HepG2 (cell line): ENCODE measurements around the gene CPXM1. TPM values are rescaled to one million over a fixed set of nuclear protein-coding genes. Genes with fewer than 3 reads are reported as not detected.
A peak's percentile ranks its signal among the peaks of the same experiment; 100 is the strongest.

Experiments used
- ARID5B ChIP-seq: IDR thresholded peaks from 2 replicates; pipeline ENCODE4 v1.4.0; 2020; ENCODE audit warnings: mild to moderate bottlenecking, missing genetic modification reagents
- HDAC6 ChIP-seq: fragments of 200-600 bp; sonication (generic); IDR thresholded peaks from 2 replicates; pipeline ENCODE4 v1.7.0; 2017; ENCODE audit warnings: mild to moderate bottlenecking, antibody characterized with exemption, low read length, low read depth
- NFIC ChIP-seq: IDR thresholded peaks from 2 replicates; pipeline ENCODE4 v1.6.1; 2012; ENCODE audit warnings: mild to moderate bottlenecking, low read length, inconsistent platforms
- ZNF883 ChIP-seq: sonication (generic); formaldehyde crosslinking; IDR thresholded peaks from 2 replicates; pipeline ENCODE4 v1.5.1; 2020; ENCODE audit warnings: mild to moderate bottlenecking, missing genetic modification reagents; ENCODE audit errors: not compliant biosample characterization
- ZSCAN31 ChIP-seq: sonication (generic); formaldehyde crosslinking; IDR thresholded peaks from 2 replicates; pipeline ENCODE4 v1.5.0; 2020; ENCODE audit warnings: low read depth, mild to moderate bottlenecking, missing genetic modification reagents
- polyA plus RNA-seq, 8 experiments: library from polyadenylated mRNA; depleted of rRNA in 3 of 8; stranded (reverse) in 7 of 8; unstranded in 1 of 8; fragments of >200 nt; fragmentation: Illumina TruSeq in 4 of 8; extraction: Trizol in 4 of 8; gene quantifications; 2 replicates each; pipeline versions ENCODE4 v1.2.1 to v1.2.3, GENCODE V29; 2011 to 2016; ENCODE audit warnings: low read depth in 4 of 8, missing spikeins in 1 of 8, mixed read lengths in 1 of 8; ENCODE audit not compliant: insufficient read depth in 1 of 8
- total RNA-seq, 5 experiments: library from RNA; depleted of rRNA; stranded (reverse); fragments of >200 nt; fragmentation: Illumina TruSeq; extraction: Trizol; gene quantifications; 2 replicates each; pipeline ENCODE4 v1.2.3, GENCODE V29; 2016; ENCODE audit warnings: low read depth in 1 of 5
- TF ChIP-seq, protein P1 (sequence below): sonication (generic); formaldehyde crosslinking; IDR thresholded peaks from 2 replicates; pipeline ENCODE4 v1.4.0; 2020; ENCODE audit warnings: missing genetic modification reagents
- TF ChIP-seq, protein P2 (sequence below): sonication (generic); formaldehyde crosslinking; IDR thresholded peaks from 2 replicates; pipeline ENCODE4 v1.8.0; 2022; ENCODE audit warnings: mild to moderate bottlenecking, missing genetic modification reagents
- TF ChIP-seq, protein P3 (sequence below): sonication (generic); formaldehyde crosslinking; IDR thresholded peaks from 2 replicates; pipeline ENCODE4 v1.4.0; 2020; ENCODE audit warnings: missing genetic modification reagents, low read depth, mild to moderate bottlenecking, borderline replicate concordance
- TF ChIP-seq, protein P4 (sequence below): sonication (generic); formaldehyde crosslinking; IDR thresholded peaks from 2 replicates; pipeline ENCODE4 v1.5.1; 2020; ENCODE audit warnings: missing genetic modification reagents, mild to moderate bottlenecking, borderline replicate concordance

Gene CPXM1
- total and polyA plus RNA-seq, 2 of the 13 experiments (the other 11 are each of a cell fraction or from before 2014, with no cell fraction given) = 0.07 TPM; not detected in 1

DNA sequence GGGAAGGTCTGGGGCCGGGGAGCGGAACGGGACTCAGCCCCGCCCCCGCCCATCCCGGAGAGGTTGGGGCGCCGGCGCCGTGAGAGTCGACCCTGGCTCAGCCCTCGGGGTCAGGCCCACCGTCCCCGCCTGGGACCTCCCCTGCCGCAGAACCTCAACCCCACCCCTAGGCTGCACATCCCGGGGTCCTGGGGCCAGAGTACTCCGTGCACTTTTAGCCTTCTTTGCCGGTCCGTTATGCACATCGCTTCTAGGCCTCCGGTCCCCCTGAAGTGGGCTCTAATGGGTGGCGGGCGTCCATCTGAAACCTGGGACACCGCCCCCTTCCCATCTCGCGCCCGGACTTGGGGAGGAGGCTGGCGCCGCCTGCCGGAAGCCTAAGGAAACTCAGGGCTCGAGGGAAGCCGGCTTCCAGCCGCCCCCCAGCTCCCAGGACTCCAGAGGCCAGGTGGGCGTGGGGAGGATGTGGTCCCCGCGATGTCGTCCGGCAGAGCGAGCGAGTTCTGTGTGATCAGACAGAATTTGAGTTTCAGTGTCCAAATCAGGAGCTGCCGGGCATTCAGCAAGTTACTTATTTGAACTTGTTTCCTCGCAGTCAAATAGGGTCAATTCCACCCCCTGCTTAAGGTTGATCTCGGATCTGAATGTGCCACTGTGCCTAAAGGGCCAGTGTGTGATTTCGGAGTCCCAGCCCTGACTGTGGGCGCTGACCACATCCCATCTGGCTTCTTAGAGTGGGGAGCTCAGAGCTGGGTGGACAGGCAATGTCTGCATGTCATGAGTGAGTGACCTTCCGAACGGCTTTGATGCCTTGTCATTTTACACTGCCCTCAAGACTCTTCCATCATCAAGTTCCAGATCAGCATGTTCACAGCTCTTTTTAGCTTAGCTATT, 47.6 kb downstream of the CPXM1 start (continued):
- TF ChIP-seq, protein P1, sequence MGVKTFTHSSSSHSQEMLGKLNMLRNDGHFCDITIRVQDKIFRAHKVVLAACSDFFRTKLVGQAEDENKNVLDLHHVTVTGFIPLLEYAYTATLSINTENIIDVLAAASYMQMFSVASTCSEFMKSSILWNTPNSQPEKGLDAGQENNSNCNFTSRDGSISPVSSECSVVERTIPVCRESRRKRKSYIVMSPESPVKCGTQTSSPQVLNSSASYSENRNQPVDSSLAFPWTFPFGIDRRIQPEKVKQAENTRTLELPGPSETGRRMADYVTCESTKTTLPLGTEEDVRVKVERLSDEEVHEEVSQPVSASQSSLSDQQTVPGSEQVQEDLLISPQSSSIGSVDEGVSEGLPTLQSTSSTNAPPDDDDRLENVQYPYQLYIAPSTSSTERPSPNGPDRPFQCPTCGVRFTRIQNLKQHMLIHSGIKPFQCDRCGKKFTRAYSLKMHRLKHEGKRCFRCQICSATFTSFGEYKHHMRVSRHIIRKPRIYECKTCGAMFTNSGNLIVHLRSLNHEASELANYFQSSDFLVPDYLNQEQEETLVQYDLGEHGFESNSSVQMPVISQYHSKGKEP (CRISPR knock-in tag) = no peak
- TF ChIP-seq, protein P2, sequence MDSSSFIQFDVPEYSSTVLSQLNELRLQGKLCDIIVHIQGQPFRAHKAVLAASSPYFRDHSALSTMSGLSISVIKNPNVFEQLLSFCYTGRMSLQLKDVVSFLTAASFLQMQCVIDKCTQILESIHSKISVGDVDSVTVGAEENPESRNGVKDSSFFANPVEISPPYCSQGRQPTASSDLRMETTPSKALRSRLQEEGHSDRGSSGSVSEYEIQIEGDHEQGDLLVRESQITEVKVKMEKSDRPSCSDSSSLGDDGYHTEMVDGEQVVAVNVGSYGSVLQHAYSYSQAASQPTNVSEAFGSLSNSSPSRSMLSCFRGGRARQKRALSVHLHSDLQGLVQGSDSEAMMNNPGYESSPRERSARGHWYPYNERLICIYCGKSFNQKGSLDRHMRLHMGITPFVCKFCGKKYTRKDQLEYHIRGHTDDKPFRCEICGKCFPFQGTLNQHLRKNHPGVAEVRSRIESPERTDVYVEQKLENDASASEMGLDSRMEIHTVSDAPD (CRISPR knock-in tag) = no peak
- TF ChIP-seq, protein P3, sequence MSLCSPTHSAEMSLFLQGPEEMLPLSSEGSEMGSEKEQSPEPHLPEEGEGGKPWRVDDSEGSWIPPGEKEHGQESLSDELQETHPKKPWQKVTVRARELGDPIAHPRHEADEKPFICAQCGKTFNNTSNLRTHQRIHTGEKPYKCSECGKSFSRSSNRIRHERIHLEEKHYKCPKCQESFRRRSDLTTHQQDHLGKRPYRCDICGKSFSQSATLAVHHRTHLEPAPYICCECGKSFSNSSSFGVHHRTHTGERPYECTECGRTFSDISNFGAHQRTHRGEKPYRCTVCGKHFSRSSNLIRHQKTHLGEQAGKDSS (CRISPR knock-in tag) = peak; percentile 11; the same call in 1 of the 2 replicates
- TF ChIP-seq HDAC6 = no peak
- TF ChIP-seq ZSCAN31 (CRISPR knock-in tag) = peak; percentile 33; the same call in 1 of the 2 replicates
- TF ChIP-seq ARID5B (CRISPR knock-in tag) = no peak
- no peak for TF ChIP-seq NFIC
- TF ChIP-seq, protein P4, sequence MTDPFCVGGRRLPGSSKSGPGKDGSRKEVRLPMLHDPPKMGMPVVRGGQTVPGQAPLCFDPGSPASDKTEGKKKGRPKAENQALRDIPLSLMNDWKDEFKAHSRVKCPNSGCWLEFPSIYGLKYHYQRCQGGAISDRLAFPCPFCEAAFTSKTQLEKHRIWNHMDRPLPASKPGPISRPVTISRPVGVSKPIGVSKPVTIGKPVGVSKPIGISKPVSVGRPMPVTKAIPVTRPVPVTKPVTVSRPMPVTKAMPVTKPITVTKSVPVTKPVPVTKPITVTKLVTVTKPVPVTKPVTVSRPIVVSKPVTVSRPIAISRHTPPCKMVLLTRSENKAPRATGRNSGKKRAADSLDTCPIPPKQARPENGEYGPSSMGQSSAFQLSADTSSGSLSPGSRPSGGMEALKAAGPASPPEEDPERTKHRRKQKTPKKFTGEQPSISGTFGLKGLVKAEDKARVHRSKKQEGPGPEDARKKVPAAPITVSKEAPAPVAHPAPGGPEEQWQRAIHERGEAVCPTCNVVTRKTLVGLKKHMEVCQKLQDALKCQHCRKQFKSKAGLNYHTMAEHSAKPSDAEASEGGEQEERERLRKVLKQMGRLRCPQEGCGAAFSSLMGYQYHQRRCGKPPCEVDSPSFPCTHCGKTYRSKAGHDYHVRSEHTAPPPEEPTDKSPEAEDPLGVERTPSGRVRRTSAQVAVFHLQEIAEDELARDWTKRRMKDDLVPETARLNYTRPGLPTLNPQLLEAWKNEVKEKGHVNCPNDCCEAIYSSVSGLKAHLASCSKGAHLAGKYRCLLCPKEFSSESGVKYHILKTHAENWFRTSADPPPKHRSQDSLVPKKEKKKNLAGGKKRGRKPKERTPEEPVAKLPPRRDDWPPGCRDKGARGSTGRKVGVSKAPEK (CRISPR knock-in tag) = no peak
- no peak for TF ChIP-seq ZNF883 (CRISPR knock-in tag)
